Stimulated activated CD4-positive, alpha-beta T cell treated with anti-CD3 and anti-CD28 coated beads, Interleukin-4, amount 100 ng/mL, for 4 hours (primary cell): ENCODE measurements around the gene TBL3.

Source experiments
- DNase-seq, 2 experiments: peaks; one replicate each; pipeline ENCODE4 v3.0.0-alpha.2; 2020

The TBL3 gene

GRCh38 chr16:2022723-2023091, 50.9 kb downstream of the TBL3 start:
- no peak for DNase-seq

GRCh38 chr16:2023092-2024031, 51.5 kb downstream of the TBL3 start:
- DNase-seq, result peak; percentile 90 to 97

- DNase-seq, result no peak
These were observed 52.2 kb downstream of the TBL3 start for GRCh38 chr16:2024032-2024420.

GRCh38 chr16:2025251-2025650, 53.4 kb downstream of the TBL3 start:
- DNase-seq, result no peak

GRCh38 chr16:2025878-2026460, 54.1 kb downstream of the TBL3 start:
- no peak for DNase-seq

- DNase-seq, result no peak
These were observed 54.7 kb downstream of the TBL3 start, which contains the start of gene NHERF2 for GRCh38 chr16:2026461-2027023. Gene NHERF2 (plus strand): TSS chr16:2026902. CDS start chr16:2027006, 104 bp downstream.

- DNase-seq, result no peak
These were observed 55.5 kb downstream of the TBL3 start for GRCh38 chr16:2027024-2028010.

GRCh38 chr16:2028146-2028545, 56.3 kb downstream of the TBL3 start:
- DNase-seq, result no peak

- DNase-seq, result no peak
These were observed 56.9 kb downstream of the TBL3 start for GRCh38 chr16:2028620-2029220.

- DNase-seq, result no peak
These were observed 57.5 kb downstream of the TBL3 start for GRCh38 chr16:2029350-2029749.

GRCh38 chr16:2030036-2030435, 58.2 kb downstream of the TBL3 start:
- DNase-seq, result no peak

GRCh38 chr16:2031081-2031577, 59.3 kb downstream of the TBL3 start:
- DNase-seq, result no peak
